ENCODE measurements around the gene GRIFIN.

The GRIFIN gene, protein sequence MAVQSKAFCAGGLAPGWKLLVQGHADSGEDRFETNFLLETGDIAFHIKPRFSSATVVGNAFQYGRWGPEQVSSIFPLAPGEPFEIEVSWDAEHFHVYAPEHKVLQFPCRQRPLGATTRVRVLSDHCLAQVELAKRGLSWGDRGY

DNA sequence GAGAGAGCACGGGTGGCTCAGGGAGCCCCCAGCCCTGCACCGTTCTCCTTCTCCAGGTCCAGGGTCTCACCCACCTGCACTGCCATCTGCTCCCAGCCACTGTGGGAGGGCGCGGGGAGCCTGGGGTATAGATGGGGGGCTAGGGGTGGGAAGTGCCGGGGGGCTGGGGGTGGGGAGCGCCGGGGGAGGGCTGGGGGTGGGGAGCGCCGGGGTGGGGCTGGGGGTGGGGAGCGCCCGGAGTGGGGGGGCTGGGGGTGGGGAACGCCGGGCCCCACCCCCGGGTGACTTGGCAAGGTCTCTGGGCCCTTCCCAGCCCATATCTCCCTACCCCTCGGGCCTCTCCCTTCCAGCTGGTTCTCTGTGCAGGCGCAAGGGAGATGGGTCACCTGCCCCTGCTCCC is at the start of gene GRIFIN:
TSS of gene GRIFIN (minus strand) at position 101 of the 400 bp plus-strand sequence. CDS start at position 86, 15 bp downstream.
- DNase-seq: no peak

DNA sequence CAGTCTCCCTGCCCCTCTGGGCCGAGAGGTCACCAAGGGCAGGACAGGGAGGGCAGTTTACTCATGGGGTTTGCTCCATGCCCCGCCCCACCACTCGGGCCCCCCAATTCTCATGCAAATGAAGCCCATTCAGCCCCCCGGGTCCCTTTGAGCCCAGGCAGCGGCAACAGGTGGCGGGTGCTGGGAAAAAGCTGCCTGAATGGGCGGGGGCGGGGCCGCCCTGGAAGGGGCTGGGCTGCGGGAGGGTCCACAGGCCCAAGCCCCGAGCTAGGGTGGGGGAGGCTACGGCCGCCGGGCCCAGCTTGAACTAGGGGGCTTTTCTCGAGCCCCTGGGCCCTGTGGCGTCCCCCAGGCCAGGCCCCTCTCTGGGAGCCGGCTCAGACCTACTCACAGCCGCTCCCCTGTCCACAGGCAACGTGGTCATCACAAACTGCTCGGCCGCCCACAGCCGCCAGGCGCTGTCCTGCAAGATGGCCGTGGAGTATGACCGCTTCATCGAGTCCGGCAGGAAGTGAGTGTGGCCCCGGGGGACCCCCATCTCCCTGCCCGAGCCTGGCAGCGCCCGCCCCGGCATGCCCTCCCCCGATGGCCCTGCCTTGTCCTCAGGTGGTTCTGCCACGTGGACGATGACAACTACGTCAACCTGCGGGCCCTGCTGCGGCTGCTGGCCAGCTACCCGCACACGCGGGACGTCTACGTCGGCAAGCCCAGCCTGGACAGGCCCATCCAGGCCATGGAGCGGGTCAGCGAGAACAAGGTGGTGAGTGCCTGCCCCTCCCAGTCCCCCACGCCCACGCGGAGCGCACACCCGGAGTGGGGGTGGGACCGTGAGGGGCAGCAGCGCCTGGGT is 48.8 kb upstream of the GRIFIN start:
- no peak for DNase-seq

DNA sequence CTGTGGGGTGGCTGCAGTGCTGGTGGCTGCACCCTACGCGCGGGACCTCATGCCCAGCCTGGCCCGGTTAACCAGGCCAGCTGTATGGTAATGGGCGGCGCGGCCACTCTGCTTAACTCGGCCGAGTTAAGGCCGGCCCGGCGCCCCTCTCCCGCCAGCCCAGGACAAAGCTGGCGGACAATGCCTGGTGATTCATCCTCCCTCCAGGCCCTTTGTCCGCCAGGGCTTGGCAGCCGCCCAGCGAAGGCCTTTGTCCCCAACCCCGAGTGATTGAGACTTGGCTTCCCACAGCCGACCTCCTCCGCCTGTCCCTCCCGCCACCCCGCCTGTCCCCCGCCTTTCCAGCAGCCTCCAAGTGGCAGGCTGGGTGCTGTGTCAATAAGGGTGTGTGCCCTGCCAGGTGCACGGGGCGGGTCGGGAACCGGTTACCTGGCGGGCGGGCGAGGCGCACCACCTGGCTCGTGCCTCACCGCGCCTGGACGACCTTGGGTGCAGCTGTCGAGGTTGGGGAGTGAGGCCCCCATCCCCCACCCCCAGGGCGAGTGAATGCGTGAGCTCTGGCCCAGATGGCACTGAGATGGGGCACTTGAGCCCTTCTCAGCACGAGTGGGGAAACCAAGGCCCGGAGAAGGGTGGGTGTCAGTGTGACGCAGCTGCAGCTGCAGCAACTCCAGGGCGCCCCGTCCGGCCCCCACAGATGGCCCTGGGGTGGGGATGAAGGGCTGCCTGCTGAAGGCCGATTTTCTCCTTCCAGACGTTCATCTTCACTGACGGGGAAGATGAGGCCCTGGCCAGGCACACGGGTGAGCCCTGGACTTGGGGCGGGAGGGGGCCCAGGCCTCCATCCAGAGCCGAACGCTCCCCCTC is 48.0 kb upstream of the GRIFIN start:
- no peak for DNase-seq

DNA sequence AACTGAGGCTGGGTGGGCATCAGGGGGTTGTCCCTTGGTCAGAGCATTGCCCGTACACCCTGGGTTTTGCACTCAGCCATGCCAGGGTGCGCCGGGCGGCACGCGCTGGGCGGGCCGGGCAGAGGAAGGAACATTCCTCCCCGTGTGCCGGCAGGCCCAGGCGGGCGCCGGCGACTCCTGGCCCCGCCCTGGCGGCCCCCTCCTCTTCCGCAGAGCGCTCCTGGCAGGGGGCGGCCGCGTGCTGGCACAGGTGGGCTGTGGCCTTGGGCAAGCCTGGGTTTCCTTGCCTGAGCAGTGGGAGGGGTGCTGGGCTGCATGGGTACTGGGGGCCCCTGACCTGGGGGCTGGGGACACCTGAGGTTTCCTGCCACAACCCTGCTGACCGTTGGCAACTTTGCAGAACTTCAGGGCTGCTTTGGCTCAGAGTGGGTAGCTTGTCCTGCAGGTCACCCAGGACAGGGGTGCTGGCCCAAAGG is 47.3 kb upstream of the GRIFIN start:
- no peak for DNase-seq

GRCh38 chr7:2522780-2523433 is 46.7 kb upstream of the GRIFIN start:
- peak; percentile 63 for DNase-seq

DNA sequence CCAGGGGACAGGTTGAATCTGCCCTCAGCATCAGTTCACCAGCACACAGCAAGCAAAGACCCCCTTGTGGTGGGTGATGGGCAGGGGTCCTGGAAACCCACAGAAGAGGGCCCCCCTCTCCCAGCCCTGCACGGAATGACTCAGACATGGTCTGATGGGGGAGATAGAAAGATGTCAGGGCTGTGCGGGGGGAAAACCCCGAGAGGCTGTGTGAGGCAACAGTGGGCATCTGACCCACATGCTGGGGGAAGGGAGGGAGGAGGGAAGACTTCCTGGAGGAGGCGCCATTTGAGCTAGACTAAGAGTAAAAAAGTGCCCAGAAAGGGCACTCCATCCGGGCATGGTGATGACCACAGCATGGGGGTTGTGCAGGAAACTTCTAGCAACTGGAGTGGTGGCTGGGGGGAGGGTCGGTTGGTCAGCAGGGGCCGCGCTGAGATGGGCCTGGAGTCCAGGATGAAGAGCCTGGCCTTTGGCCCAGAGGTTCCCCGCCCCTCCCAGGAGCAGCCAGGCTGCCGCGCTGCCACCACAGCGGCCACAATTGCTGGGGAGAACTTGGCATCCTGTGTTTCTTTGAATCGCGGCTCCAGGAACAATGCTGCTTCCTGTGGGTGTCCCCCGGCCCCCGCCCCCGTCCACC is 45.9 kb upstream of the GRIFIN start:
- DNase-seq: no peak

GRCh38 chr7:2521341-2521745 is 45.1 kb upstream of the GRIFIN start:
- DNase-seq: no peak

DNA sequence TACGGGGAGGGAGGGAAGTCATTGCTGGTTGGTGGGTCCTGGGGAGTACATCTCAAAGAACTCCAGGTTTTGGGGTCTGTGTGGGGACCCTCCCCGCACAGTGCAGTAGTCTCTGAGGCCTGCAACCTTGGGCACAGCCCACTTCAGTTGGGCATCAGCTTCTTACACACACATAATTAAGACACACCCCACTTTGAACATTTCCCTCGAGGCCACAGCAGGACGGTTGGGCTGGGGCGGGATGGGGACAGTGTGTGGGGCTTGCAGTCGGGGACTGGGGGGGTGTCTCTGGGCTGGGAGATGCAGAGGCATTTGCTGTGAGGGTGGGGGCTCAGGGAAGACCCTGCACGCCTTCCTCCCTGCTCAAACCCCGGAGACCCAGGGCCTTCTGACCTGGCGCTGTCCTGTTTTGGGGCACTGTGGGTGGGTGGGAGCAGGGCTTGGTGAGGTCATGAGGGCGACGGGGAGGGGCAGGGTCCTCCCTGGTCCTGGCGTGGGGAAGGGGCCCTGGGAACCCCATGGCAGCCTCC is 44.6 kb upstream of the GRIFIN start:
- no peak for DNase-seq

DNA sequence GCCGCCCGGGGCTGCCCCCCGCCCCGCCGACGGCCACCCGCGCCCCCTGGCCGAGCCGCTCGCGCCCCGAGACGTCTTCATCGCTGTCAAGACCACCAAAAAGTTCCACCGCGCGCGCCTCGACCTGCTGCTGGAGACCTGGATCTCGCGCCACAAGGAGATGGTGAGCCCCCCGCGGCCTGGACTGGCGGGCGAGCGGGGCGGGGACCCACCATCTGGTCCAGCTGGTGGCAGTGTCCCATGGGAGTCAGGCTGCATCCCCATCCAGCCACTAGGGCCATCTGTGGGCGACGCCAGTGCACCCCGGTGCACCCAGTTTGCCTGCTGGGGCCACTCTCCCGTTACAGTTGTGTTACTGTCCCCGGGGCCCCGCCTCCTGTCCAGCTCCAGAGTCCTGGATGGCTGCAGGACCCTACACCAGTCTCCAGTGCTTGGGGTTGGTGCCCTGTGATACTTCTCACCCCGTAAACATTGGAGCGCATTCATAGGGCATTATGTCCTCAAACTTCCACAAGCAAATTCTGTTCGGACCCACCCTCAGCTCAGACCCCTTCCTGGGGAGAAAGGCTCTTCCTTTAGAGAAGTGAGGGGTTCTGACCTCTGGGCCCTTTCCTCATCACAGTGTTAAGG is 44.0 kb upstream of the GRIFIN start:
- DNase-seq: no peak

GRCh38 chr7:2519119-2519930 is 43.1 kb upstream of the GRIFIN start, which contains the start of gene LFNG:
LFNG (plus strand) TSS chr7:2519774; CDS start chr7:2519862, 88 bp downstream.
- peak; percentile 75 for DNase-seq

GRCh38 chr7:2518737-2519118 is 42.5 kb upstream of the GRIFIN start:
- DNase-seq: no peak

DNA sequence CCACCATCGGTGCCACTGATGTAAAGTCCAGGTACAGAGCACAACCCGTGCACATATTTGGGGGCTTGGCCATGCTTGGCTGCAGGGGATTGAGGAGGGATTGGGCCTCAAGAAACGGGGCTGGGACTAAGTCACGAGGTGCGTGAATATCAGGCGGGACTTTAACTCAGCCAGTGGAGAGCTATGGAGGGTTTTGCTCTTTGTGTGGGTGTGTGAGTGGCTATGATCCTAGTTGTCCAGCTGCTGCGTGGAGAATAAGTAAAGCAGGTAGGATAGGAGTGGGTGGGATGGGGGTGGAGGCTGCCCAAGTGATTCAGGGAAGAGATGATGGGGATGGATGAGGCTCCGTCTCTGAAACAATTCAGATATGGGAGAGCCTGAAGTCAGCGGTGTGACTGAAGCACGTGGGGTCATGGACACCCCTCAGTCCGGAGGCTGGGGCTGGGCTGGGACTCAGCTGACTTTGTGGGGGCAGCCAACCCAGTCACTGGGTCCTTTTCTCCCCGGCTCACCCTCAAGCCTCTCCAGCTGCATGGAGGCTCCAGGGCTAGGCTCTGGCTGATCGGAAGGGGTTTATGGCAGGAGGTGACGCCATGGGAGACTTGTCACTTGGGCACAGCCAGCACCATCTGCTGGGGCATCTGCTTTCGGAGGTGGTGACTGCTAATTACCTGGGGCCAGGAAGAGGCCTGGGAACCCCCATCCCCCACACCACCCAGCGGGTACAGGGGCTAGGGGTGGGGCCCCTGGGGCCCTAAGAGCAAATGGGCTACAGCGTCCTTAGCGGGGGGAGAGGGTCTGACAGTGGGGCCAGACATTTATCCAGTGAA is 41.7 kb upstream of the GRIFIN start:
- peak; percentile 39 for DNase-seq

DNA sequence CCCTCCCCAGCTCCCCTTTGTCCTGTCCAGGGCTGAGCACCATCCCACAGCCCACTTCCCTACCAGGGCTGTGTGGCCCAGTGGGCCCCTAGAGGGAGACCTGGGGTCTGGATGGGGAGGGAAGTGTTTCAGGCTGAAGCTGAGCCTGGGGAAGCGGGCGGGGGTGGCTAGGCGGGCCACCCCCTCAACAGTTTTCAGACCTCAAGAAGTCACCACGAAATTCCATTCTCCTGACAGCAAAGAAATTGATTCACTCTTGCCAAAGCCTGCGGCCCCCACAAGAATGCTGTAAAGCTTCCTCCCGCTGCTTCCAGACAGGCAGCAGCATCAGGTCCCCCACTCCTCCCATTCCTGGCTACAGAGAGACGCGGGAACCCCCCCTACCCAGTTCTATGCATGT is 40.8 kb upstream of the GRIFIN start:
- peak; percentile 94 for DNase-seq

DNA sequence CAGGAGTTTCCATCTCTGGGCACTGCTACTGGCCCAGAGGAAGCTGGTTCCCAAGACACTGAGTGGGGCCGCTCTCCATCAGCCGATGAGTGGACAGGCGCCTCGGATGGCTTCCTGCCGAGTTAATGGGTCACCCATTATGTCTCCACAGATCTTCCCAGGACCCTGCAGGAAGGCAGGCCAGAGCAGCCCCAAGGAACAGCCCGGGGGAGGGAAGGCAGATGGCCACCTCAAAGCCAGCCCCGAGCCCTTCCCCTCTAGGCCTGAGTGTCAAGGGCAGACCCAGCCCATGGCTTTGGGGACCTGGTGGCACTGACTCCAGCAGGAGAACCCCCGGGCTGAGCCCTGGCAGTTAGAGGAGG is 40.0 kb upstream of the GRIFIN start:
- peak; percentile 90 for DNase-seq

GRCh38 chr7:2515424-2516193 is 39.4 kb upstream of the GRIFIN start:
- DNase-seq: peak; percentile 82

DNA sequence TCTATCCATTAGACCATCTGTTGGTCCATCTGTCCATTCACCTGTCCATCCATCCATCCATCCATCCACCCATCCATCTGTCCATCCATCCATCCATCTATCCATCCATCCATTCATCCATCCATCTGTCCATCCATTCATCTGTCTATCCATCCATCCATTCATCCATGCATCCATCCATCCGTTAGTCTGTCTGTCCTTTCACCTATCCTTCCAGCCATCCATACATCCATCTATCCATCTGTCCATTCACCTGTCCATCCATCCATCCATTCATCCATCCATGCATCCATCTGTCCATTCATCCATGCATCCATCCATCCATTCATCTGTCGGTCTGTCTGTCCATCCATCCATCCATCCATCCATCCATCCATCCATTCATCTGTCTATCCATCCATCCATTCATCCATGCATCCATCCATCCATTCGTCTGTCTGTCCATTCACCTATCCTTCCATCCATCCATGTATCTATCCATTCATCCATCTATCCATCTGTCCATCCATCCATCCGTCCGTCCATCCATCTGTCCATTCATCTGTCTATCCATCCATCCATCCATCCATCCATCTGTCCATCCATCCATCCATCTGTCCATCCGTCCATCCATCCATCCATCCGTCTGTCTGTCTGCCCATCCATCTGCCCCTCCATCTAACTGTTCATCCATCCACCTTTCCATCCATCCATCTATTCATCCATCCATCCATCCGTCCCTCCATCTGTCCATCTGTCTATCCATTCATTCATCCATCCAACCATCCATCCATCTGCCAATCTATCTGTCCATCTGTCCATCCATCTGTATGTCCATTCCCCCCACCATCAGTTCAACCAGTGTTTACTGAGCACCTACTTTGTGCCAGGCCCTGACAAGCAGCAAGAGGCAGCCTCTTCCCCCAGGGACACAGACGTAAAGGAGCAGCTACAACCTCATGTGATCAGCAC is 38.5 kb upstream of the GRIFIN start:
- no peak for DNase-seq

DNA sequence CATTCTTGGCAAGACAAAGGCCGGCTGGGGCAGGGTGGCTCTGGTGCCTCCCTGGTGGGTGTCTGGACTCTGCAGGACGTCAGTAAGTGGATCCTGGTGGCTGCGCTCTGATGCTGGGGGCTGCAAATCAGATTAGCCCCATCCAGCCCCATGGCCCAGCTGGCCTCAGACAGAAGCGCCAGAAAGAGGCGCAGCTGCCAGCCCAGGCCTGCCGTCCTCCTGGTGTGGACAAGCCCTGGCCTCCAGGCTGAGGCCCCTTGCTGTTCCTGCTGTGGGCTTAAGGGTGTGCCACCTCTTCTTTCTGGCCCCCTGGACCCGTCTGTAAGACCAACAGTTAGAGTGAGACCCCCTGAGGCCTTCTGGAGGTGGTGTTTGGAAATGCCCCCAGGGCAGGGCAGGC is 37.5 kb upstream of the GRIFIN start:
- DNase-seq: no peak

DNA sequence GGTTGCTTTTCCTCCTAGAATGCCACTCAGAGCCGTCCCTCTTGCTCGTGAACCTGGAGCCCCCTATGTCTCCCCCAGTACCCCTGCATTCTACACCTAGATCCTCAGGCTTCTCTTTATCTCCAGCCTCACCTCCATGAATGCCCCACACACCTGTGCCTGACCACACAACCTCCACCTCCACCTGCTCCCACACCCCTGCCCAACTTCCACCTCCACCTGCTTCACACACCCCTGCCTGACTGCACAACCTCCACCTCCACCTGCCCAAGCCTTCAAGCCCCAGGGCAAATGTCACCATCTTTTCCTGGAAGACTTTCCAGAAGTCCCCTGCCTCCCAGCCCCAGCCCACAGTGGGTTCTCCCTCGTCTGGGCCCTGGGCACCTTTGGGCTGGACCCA is 36.5 kb upstream of the GRIFIN start:
- DNase-seq: no peak
